Right renal pelvis (tissue), 4 donors: ENCODE data around the gene PLEKHG4B. TPM values are rescaled to one million over a fixed set of nuclear protein-coding genes. Genes with fewer than 3 reads are reported as not detected.

Source experiments
- DNase-seq, 4 donors: peaks; one replicate each; pipeline ENCODE4 v3.0.0-alpha.2; 2013; ENCODE audit warnings: low read depth in 4 of 4, low spot score in 3 of 4, missing footprints in 1 of 4
- polyA plus RNA-seq, 4 donors: library from polyadenylated mRNA; unstranded; fragments of 120-200 nt; gene quantifications; one replicate each; pipeline ENCODE4 v1.2.1, GENCODE V29; 2013; ENCODE audit not compliant: insufficient read length in 4 of 4

Gene PLEKHG4B
- polyA plus RNA-seq, 4 donors = 10.7 to 12.1 (median 11.5) TPM

- no peak for DNase-seq
These were observed 93.4 kb downstream of the PLEKHG4B start for GRCh38 chr5:185095-186070.

GRCh38 chr5:186091-187041 is 94.4 kb downstream of the PLEKHG4B start:
- no peak for DNase-seq

GRCh38 chr5:187042-187431 is 95.1 kb downstream of the PLEKHG4B start:
- DNase-seq = no peak

GRCh38 chr5:187617-188451 is 95.9 kb downstream of the PLEKHG4B start:
- no peak for DNase-seq

DNA sequence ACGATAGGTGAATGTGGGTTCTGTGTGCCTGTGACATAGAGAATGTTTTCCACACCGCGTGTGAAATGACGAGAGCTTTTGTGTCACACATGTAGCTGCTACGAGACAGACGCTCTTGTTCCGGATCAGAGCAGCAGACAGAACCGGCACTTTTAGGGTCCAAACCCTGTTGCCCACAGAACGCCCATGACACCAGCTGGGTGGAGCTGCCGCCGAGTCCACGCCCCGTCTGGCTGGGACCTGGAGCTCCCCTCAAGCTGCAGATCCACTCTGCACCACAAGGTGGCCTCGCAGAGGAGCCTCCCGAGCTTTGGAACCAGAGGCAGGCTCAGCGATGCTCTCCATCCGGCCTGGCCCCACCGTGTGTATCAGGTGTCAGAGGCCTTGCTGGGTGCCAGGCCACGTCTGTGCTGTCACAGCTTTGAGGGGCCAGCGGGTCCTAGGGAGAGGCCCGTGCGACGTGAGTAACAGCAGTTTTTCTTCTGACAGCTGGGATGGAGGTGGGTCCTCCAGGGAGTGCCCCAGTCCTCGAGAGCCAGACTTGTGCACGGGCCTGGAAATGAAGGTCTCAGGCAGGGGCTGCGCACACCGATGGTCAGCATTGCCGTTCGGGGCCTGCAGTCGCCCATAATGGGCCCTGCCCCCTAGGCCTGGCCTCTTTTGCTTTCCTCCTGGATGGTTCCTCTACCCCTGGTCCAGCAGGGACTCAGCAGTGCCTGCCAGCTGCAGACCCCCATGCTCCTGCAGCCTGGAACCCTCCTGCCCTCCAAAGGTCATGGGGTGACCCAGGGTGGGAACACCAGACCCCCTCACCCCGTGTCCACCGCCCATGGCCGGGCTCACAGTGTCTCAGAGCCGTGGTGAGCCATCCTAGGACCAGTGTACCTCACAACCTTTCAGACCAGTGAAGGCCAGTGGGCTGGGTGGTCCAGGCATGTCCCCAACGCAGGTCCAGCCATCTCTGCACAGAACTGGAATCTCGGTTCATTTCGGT is 96.8 kb downstream of the PLEKHG4B start:
- DNase-seq = peak; percentile 71 to 79 (median 77)

DNA sequence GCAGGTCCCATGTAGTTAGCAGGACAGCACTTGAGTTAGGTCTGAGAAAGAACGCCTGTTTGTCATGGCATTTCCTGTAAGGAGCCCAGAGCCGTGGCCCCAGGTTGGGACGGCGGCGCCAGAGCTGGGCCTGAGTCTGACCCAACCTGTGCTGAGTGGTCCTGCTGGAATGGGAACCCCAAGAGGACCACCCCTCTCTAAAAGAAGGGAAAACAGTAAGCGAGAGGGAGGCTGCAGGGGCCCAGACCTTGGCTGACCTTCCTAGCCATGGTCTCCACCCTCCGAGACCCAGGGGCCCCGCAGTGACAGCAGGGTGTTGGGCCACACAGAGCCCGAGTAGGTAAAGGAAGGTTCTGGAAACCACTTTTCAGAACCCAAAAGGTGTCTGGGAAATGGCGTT is 97.5 kb downstream of the PLEKHG4B start:
- DNase-seq = no peak

DNA sequence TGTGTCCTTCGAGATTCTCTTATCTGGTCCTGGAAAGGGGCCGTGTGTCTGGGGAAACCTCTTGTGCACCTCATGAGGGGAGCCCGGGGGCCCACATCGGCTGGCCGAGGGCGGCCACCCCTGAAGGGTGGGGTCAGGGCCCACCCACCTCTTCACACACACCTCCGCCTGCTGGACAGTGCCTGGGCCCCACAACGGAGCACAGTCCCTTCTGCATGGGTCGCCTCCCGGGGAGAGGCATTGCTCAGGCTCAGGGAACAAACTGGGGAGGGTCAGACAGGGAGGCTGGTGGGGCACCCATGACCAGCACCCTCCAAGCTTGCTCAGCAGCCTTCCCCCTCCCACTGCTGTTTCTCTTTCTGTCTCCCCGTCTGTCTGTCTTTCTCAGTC is 98.0 kb downstream of the PLEKHG4B start:
- no peak for DNase-seq

DNA sequence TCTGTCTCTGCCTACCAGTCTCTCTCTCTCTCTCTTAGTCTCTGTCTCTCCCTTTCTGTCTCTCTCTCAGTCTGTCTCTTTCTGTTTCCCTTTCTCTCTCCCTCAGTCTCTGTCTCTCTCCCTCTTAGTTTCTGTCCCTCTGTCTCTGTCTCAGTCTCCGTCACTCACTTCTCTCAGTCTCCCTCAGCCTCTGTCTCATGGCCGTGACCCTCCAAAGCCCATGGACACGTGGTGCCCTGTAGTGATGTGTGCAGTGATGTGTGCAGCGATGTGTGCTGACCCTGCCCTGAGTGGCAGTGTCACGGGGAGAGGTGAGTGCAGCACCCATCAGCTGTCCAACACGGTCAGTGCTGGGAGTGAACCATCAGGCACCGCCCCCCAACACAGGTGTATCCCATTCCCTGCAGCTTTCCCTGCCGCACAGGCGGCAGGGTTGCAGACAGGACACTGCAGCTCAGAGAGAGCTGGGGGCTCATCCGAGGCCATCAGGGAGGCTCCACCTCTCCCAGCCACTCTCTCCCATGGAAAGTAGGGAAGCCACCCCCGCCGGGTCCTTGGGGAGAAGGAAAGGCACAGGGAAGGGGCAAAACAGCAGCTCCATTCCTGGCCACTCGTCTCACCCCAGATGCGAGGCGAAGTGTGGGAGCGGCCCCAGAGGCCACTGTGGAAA is 98.5 kb downstream of the PLEKHG4B start:
- DNase-seq = no peak

GRCh38 chr5:191036-191948 is 99.3 kb downstream of the PLEKHG4B start, which contains the start of gene LRRC14B:
Gene LRRC14B, plus strand, starts transcription at chr5:191495. Its CDS starts 44 bp downstream, at chr5:191539.
- DNase-seq = peak in 1 of 4 donors; percentile 33

GRCh38 chr5:191949-192690 is 100.2 kb downstream of the PLEKHG4B start:
- DNase-seq = no peak

- DNase-seq = no peak
These were observed 100.7 kb downstream of the PLEKHG4B start for GRCh38 chr5:192691-192969.

GRCh38 chr5:192970-193831 is 101.2 kb downstream of the PLEKHG4B start:
- DNase-seq = no peak

GRCh38 chr5:194102-194501 is 102.1 kb downstream of the PLEKHG4B start:
- DNase-seq = no peak

DNA sequence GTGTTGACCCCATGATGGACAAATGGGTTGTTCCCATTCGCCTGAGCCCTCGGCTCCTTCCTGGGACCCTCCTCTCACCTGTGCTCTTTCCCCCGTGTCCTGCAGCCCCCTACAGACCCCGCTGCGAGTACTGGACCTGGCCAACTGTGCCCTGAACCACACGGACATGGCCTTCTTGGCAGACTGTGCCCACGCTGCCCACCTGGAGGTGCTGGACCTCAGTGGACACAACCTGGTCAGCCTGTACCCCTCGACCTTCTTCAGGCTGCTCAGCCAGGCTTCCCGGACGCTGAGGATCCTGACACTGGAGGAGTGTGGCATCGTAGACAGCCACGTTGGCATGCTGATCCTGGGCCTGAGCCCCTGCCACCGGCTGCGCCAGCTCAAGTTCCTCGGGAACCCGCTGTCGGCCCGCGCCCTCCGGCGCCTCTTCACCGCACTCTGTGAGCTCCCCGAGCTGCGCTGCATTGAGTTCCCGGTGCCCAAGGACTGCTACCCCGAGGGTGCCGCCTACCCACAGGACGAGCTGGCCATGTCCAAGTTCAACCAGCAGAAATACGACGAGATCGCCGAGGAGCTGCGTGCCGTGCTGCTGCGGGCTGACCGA is 102.7 kb downstream of the PLEKHG4B start:
- DNase-seq = no peak

DNA sequence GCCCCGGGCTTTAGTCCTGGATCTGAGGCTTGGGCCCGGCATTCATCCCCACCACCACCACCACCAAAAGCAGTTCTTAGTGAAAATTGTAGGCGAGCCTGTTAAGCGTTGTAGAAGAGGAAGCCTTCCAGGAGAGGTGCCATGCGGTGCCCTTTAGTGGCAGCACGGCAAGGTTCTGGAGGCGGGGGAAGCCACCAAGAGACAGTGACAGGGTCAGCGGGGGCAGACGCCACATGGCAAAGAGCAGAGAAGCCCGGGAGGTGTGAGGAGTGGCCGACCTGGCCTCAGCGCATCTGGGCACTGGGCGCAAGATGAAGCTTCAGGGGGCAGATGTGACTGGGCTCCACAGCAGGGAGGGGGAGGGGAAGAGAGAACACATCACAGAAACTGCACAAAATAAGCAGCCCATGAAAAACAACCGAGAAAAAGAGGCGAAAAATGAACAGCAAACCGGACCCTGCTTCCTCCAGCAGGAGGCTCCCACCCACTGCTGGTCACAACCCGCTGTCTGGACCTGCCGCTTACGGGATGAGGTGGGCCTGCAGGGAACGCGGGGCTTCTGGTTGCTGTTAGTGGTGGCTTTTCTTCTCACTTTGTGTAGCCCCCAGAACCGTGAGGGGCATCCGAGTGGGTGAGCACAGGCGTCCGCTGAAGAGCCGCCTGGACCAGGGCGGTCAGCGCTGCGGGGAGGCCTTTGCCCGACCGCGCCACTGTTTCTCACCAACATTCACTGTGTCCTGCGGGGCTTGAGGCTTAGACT is 103.6 kb downstream of the PLEKHG4B start:
- no peak for DNase-seq
